ENCODE results near the gene PRPSAP2. TPM values are rescaled to one million over a fixed set of nuclear protein-coding genes. Genes with fewer than 3 reads are reported as not detected.

The PRPSAP2 gene
- total RNA-seq, 4 donors from 2014 or later: 19.2 to 29.1 (median 22.3) TPM

DNA sequence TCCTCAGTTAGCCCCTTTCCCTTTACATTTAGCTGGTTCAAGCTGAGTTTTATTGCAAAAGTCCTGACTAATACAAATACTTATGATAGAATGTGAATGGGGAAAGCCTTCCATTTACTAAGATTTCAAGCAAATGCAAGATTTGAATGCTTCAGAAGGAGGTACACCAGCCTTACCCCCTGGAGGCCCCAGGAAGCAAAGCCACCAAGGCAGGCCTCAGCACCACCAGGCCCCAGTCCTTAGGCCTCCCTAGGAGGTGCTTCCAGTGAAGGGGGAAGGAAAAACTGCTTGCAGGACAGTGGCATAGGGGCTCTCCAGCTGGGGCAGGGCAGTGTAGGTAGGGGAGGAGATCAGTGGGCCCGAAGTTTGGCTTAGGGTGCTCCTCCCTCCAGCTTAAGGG lies 7.3 kb upstream of the PRPSAP2 start:
- Histone ChIP-seq H3K36me3 (no peaks in the 10 kb centered on the region), H3K27me3 (no peaks in the 10 kb centered on the region), H3K4me3 (no peak overlapping the region), H3K27ac (replicated peaks in 1 of 4) (no peak overlapping the region), H3K9me3 (no peaks in the 10 kb centered on the region), H3K4me1 (peaks cover 6 to 10% (median 7%) of the 10 kb centered on the region in 4 donors)
- TF ChIP-seq CTCF (IDR thresholded peaks at IDR 0.05): no peak
- no peak for TF ChIP-seq POLR2A (IDR thresholded peaks at IDR 0.05; ENCODE audit: low read depth)
- 88% methylated on average over 1 of the region's 1 CpG for WGBS
- DNase-seq (ENCODE audit: extremely low spot score): no peak
- intact Hi-C loops (cut with DNase I): no loop called here

GRCh38 chr17:18851201-18851600 lies 6.7 kb upstream of the PRPSAP2 start:
- no peaks in the 10 kb centered on the region for H3K9me3 ChIP-seq
- H3K27me3 ChIP-seq: no peaks in the 10 kb centered on the region
- H3K36me3 ChIP-seq: no peaks in the 10 kb centered on the region
- DNase-seq (ENCODE audit: extremely low spot score): no peak
- H3K4me1 ChIP-seq: peaks cover 7 to 12% (median 9%) of the 10 kb centered on the region in 4 donors
- H3K27ac ChIP-seq (replicated peaks in 1 of 4): no peak overlapping the region
- intact Hi-C loops (cut with DNase I): no loop called here
- TF ChIP-seq POLR2AphosphoS5 (IDR thresholded peaks at IDR 0.05) (no peak), POLR2A (IDR thresholded peaks at IDR 0.05; ENCODE audit: low read depth) (no peak), CTCF (IDR thresholded peaks at IDR 0.05) (no peak), EP300 (IDR thresholded peaks at IDR 0.05) (no peak)
- no peak overlapping the region for H3K4me3 ChIP-seq
- WGBS: 79% methylated on average over 3 of the region's 3 CpGs

DNA sequence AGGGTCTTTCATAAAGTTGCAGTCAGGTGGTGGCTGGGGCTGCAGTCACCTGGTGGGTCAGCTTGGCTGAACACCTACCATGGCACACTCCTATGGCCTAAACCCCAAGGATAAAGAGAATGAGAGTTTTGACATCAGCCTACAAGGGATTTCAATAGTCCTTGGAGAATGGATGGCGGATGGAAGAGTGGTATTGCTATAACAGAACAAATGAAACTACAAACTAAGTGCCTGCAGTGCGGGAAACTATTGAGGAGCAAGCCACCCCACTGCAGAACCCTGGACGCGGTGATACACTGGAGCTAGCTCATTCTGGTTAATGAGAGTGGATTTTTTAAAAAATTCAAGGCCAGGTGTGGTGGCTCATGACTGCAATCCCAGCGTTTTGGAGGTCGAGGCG lies 3.0 kb upstream of the PRPSAP2 start:
- DNase-seq (ENCODE audit: extremely low spot score): no peak
- no peaks in the 10 kb centered on the region for H3K27me3 ChIP-seq
- H3K4me3 ChIP-seq: no peak overlapping the region
- H3K4me1 ChIP-seq: peaks cover 18 to 43% (median 35%) of the 10 kb centered on the region in 4 donors
- H3K36me3 ChIP-seq: no peaks in the 10 kb centered on the region
- H3K9me3 ChIP-seq: no peaks in the 10 kb centered on the region
- TF ChIP-seq EP300 (IDR thresholded peaks at IDR 0.05): no peak
- peak overlapping the region in 2 of 4 donors; percentile 99 for H3K27ac ChIP-seq (replicated peaks in 1 of 4)
- intact Hi-C loops (cut with DNase I): no loop called here
- 90% methylated on average over 7 of the region's 7 CpGs for WGBS

- Histone ChIP-seq H3K9me3 (no peaks in the 10 kb centered on the region), H3K4me3 (peak overlapping the region; percentile 52 to 61 (median 58)), H3K4me1 (peaks cover 18 to 44% (median 39%) of the 10 kb centered on the region in 4 donors), H3K27me3 (no peaks in the 10 kb centered on the region), H3K36me3 (no peaks in the 10 kb centered on the region), H3K27ac (replicated peaks in 1 of 4) (peak overlapping the region; percentile 80 to 99 (median 98))
- TF ChIP-seq POLR2AphosphoS5 (IDR thresholded peaks at IDR 0.05) (peak; percentile 98 to 99), POLR2A (IDR thresholded peaks at IDR 0.05; ENCODE audit: low read depth) (no peak)
- WGBS: under 1% methylated on average over 29 of the region's 29 CpGs
- intact Hi-C loops (cut with DNase I): no loop called here
- DNase-seq (ENCODE audit: extremely low spot score): peak; percentile 98
Measured at GRCh38 chr17:18855831-18856569, 1.9 kb upstream of the PRPSAP2 start.

- WGBS: 8% methylated on average over 7 of the region's 7 CpGs
Measured at GRCh38 chr17:18856570-18856915, 1.4 kb upstream of the PRPSAP2 start.

More at GRCh38 chr17:18856570-18856915, 1.4 kb upstream of the PRPSAP2 start:
- H3K36me3 ChIP-seq: no peaks in the 10 kb centered on the region
- DNase-seq (ENCODE audit: extremely low spot score): no peak
- H3K9me3 ChIP-seq: no peaks in the 10 kb centered on the region
- H3K27me3 ChIP-seq: no peaks in the 10 kb centered on the region
- TF ChIP-seq CTCF (IDR thresholded peaks at IDR 0.05): no peak
- no peak for TF ChIP-seq EP300 (IDR thresholded peaks at IDR 0.05)
- H3K27ac ChIP-seq (replicated peaks in 1 of 4): peak overlapping the region; percentile 80 to 99 (median 98)
- H3K4me1 ChIP-seq: peaks cover 18 to 44% (median 39%) of the 10 kb centered on the region in 4 donors
- intact Hi-C loops (cut with DNase I): no loop called here
- peak overlapping the region; percentile 52 to 61 (median 58) for H3K4me3 ChIP-seq
